PC-9 (cell line): ENCODE data around the gene TRPM1.

ENCODE experiments used
- EZH2 ChIP-seq: fragments of 200-600 bp; sonication (generic); IDR thresholded peaks from 2 replicates; pipeline ENCODE4 v1.8.0; 2017; ENCODE audit warnings: antibody characterized with exemption, low read depth
- TF ChIP-seq, protein P1 (sequence below): fragments of 200-600 bp; sonication (generic); conservative IDR thresholded peaks from 2 replicates; pipeline ENCODE4 v1.6.1; 2017; ENCODE audit warnings: mixed run types, antibody characterized with exemption, mild to moderate bottlenecking, moderate library complexity

GRCh38 chr15:31079519-31079918 lies 22.0 kb downstream of the TRPM1 start:
- TF ChIP-seq, protein P1, sequence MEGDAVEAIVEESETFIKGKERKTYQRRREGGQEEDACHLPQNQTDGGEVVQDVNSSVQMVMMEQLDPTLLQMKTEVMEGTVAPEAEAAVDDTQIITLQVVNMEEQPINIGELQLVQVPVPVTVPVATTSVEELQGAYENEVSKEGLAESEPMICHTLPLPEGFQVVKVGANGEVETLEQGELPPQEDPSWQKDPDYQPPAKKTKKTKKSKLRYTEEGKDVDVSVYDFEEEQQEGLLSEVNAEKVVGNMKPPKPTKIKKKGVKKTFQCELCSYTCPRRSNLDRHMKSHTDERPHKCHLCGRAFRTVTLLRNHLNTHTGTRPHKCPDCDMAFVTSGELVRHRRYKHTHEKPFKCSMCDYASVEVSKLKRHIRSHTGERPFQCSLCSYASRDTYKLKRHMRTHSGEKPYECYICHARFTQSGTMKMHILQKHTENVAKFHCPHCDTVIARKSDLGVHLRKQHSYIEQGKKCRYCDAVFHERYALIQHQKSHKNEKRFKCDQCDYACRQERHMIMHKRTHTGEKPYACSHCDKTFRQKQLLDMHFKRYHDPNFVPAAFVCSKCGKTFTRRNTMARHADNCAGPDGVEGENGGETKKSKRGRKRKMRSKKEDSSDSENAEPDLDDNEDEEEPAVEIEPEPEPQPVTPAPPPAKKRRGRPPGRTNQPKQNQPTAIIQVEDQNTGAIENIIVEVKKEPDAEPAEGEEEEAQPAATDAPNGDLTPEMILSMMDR = no peak
- TF ChIP-seq EZH2 = no peak
